GM19452 (cell line): ENCODE results near the gene MXD3.

ENCODE experiments used
- ATAC-seq: cut with Tn5 transposase; IDR thresholded peaks from one replicate; pipeline ENCODE4 v1.9.1; 2021; ENCODE audit not compliant: unreplicated experiment

MXD3 gene

GRCh38 chr5:177304392-177305119 is 7.1 kb downstream of the MXD3 start:
- ATAC-seq, result no peak

GRCh38 chr5:177303925-177304391 is 7.7 kb downstream of the MXD3 start:
- ATAC-seq, result no peak

GRCh38 chr5:177303121-177303924 is 8.4 kb downstream of the MXD3 start, which contains the start of the genes PRELID1 and RAB24:
PRELID1 (plus strand) TSS chr5:177303799; CDS start chr5:177303986, 187 bp downstream.
RAB24 (minus strand) TSS chr5:177303719; CDS start chr5:177303288, 431 bp downstream.
- peak; percentile 57 for ATAC-seq

- ATAC-seq, result no peak
Observed at GRCh38 chr5:177302354-177303110, 9.2 kb downstream of the MXD3 start.

GRCh38 chr5:177301503-177302165 is 10.1 kb downstream of the MXD3 start:
- ATAC-seq, result no peak

- ATAC-seq, result no peak
Observed at GRCh38 chr5:177300951-177301350, 10.7 kb downstream of the MXD3 start.

- peak; percentile 44 for ATAC-seq
Observed at GRCh38 chr5:177300236-177300880, 11.3 kb downstream of the MXD3 start.

- no peak for ATAC-seq
Observed at GRCh38 chr5:177299697-177300096, 12.0 kb downstream of the MXD3 start.

- ATAC-seq, result no peak
Observed at GRCh38 chr5:177297922-177298321, 13.8 kb downstream of the MXD3 start.

GRCh38 chr5:177296581-177296980 is 15.1 kb downstream of the MXD3 start:
- ATAC-seq, result no peak

GRCh38 chr5:177295924-177296323 is 15.8 kb downstream of the MXD3 start:
- ATAC-seq, result no peak

GRCh38 chr5:177294632-177295031 is 17.1 kb downstream of the MXD3 start:
- ATAC-seq, result no peak

- ATAC-seq, result no peak
Observed at GRCh38 chr5:177293819-177294581, 17.7 kb downstream of the MXD3 start.

- ATAC-seq, result no peak
Observed at GRCh38 chr5:177291735-177292134, 20.0 kb downstream of the MXD3 start.

- ATAC-seq, result no peak
Observed at GRCh38 chr5:177290816-177291596, 20.7 kb downstream of the MXD3 start.

GRCh38 chr5:177288191-177288590 is 23.5 kb downstream of the MXD3 start:
- no peak for ATAC-seq

GRCh38 chr5:177276886-177277285 is 34.8 kb downstream of the MXD3 start:
- no peak for ATAC-seq

- no peak for ATAC-seq
Observed at GRCh38 chr5:177275883-177276282, 35.8 kb downstream of the MXD3 start.

GRCh38 chr5:177271113-177271512 is 40.6 kb downstream of the MXD3 start:
- ATAC-seq, result no peak
